Ascending aorta (tissue), 2 donors: ENCODE data around the gene FOXP1. TPM values are rescaled to one million over a fixed set of nuclear protein-coding genes. Genes with fewer than 3 reads are reported as not detected.

Source experiments
- DNase-seq, 2 donors: peaks; one replicate each; pipeline ENCODE4 v3.0.0-alpha.2; 2019; ENCODE audit warnings: low spot score in 2 of 2
- H3K27ac ChIP-seq, 2 donors: fragments of 200-600 bp; sonication (generic); one replicate each; pipeline ENCODE4 v1.5.1; 2016 to 2017; ENCODE audit warnings: mild to moderate bottlenecking in 1 of 2
- H3K27me3 ChIP-seq: fragments of 200-600 bp; sonication (generic); one replicate; pipeline ENCODE4 v1.5.1; 2017
- H3K36me3 ChIP-seq, 2 donors: fragments of 200-600 bp; sonication (generic); one replicate each; pipeline ENCODE4 v1.5.1; 2016
- H3K4me1 ChIP-seq, 2 donors: fragments of 200-600 bp; sonication (generic); one replicate each; pipeline ENCODE4 v1.5.1; 2016 to 2017; ENCODE audit warnings: mild to moderate bottlenecking in 1 of 2
- H3K4me3 ChIP-seq, 2 donors: fragments of 200-600 bp; sonication (generic); one replicate each; pipeline ENCODE4 v1.5.1; 2016 to 2017; ENCODE audit warnings: mild to moderate bottlenecking in 1 of 2
- H3K9me3 ChIP-seq, 2 donors: fragments of 200-600 bp; sonication (generic); one replicate each; pipeline ENCODE4 v1.5.1; 2016
- intact Hi-C: fragments of 100-400 bp; cut with DNase I; formaldehyde crosslinking; loops from one replicate; pipeline ENCODE4 v1.15.1; 2023
- total RNA-seq: library from RNA; depleted of rRNA; stranded (reverse); fragments of >200 nt; gene quantifications from one replicate; pipeline ENCODE4 v1.1.0, GENCODE V29; 2016
- TF ChIP-seq, protein P1 (sequence below), 3 experiments: fragments of 200-600 bp in 2 of 3; fragments of 450-650 bp in 1 of 3; sonication (generic) in 2 of 3; IDR thresholded peaks; one replicate each; pipeline ENCODE4 v1.5.1; 2016 to 2019; ENCODE audit warnings: antibody characterized with exemption in 3 of 3, mild to moderate bottlenecking in 1 of 3, moderate library complexity in 1 of 3

Gene FOXP1
- total RNA-seq, 1 donor from 2014 or later, result 171 TPM

DNA sequence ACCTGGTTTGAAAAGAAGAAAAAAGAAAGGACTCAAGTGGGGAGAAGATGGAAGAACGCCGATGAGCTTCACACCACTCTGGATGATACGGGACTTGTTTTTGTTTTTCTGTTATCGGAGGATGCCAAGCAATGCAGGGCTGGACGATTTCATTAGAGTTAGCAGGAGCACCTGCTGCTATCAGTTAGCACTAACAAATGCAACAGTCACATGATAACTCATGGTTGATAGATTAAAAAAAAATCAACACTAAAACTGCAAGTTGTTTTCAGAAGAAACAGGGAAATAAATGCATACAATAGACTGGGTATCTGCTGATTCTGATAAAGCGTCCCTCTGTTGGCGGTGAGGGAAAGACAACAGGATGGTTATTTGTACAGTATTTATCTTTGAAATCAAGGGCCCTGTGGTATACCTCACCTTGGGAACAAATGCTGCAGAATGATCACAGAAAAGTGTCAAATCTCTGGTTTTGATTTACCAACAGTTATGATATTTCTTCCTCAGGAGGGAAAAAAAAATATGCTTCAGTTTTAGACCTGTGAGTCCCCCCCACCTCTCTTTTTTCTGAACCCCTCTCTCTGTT is 575.1 kb downstream of the FOXP1 start:
- Histone ChIP-seq H3K4me3 (no peak overlapping the region), H3K36me3 (no peaks in the 10 kb centered on the region), H3K27me3 (no peaks in the 10 kb centered on the region), H3K27ac (peak overlapping the region; percentile 60 to 68), H3K4me1 (peaks cover 17 to 40% of the 10 kb centered on the region in 2 donors), H3K9me3 (no peaks in the 10 kb centered on the region)
- no peak for DNase-seq
- intact Hi-C loops, result loop anchor here (10.0 kb wide), 1 partner anchor 296 kb away; no protein-coding TSS in a partner anchor
- TF ChIP-seq, protein P1, sequence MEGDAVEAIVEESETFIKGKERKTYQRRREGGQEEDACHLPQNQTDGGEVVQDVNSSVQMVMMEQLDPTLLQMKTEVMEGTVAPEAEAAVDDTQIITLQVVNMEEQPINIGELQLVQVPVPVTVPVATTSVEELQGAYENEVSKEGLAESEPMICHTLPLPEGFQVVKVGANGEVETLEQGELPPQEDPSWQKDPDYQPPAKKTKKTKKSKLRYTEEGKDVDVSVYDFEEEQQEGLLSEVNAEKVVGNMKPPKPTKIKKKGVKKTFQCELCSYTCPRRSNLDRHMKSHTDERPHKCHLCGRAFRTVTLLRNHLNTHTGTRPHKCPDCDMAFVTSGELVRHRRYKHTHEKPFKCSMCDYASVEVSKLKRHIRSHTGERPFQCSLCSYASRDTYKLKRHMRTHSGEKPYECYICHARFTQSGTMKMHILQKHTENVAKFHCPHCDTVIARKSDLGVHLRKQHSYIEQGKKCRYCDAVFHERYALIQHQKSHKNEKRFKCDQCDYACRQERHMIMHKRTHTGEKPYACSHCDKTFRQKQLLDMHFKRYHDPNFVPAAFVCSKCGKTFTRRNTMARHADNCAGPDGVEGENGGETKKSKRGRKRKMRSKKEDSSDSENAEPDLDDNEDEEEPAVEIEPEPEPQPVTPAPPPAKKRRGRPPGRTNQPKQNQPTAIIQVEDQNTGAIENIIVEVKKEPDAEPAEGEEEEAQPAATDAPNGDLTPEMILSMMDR (IDR thresholded peaks at IDR 0.05), result no peak

DNA sequence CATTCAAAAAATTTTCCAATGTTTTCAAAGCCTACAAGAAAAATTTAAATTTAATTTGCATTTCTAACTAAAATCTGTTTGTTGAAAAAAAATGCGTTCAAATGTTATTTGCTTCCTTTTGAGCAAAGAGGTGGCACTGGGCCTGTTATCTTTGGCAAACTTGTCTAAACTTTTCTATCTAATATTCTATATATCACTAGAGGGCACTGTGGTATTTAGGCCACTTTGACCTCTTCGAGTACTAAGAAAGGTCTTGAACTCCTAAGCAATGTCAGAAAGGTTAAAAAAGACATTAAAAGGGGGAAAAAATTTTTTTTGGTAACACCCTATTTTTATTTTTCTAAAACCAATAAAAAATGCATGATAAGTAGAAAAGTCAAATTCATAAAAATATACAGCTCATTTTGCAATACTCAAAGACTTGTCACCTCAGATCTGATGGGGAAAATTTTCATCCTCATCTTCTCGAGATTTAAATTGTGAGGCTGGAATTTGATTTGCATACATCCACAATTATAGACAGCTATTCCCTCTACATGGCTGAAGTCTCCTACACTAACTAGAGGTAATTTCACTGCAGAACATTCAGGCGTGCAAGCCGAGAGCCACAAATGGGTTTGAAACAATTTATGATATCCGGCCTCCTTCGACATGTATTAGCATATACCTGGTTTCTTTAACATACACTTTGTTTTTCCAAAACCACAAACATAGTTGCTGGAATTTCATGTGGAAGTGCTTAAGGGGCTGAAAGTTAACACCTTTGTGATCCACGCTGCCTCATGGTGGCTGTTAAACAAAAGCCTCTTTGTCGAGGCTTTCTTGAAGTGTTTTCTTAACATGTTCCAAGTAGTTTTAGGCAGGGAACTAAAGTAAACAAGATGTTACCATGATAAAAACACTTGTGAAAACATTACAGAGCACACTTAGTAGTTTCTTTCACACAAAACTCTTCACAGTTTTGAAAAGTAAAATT is 576.4 kb downstream of the FOXP1 start:
- H3K9me3 ChIP-seq, result no peaks in the 10 kb centered on the region
- peaks cover 17 to 43% of the 10 kb centered on the region in 2 donors for H3K4me1 ChIP-seq
- no peak for DNase-seq
- H3K4me3 ChIP-seq, result peak overlapping the region in 1 of 2 donors; percentile 29
- H3K27me3 ChIP-seq, result no peaks in the 10 kb centered on the region
- intact Hi-C loops, result loop anchor here (10.0 kb wide), 1 partner anchor 298 kb away; no protein-coding TSS in a partner anchor
- TF ChIP-seq, protein P1 (IDR thresholded peaks at IDR 0.05), result peak in 2 of 3 experiments; percentile 26 to 35
- peak overlapping the region; percentile 60 to 68 for H3K27ac ChIP-seq
- H3K36me3 ChIP-seq, result no peaks in the 10 kb centered on the region

DNA sequence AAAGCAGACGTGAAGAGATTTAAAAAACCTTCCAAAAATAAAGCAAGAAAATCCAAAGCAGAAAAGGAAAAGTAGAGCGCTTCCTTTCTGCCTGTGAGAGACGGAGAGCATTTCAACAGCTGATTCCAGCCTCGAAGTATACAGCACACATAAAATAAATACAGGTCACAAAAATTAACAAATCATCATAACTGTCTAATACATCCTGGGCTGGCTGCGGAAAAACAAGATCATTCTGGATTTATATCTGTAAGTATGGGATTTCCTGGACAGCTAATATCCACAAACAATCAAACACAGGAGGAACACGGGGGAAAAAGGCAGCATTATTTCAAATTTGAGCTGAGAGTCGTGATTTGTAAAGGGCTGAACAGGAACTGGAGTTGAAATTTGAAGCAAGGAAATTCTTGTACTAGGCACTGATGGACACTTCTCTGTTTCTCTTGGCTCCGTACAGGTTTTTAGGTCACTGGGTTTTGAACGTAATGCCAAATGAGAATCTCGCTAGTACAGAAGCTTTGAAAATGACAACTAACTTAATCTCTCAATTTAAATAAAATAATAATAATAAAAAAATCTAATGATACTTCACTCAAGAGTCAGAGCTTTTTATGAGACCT is 577.7 kb downstream of the FOXP1 start:
- DNase-seq, result no peak
- intact Hi-C loops, result loop anchor here (10.0 kb wide), 1 partner anchor 299 kb away; no protein-coding TSS in a partner anchor
- peaks cover 17 to 43% of the 10 kb centered on the region in 2 donors for H3K4me1 ChIP-seq
- H3K27me3 ChIP-seq, result no peaks in the 10 kb centered on the region
- H3K27ac ChIP-seq, result peak overlapping the region; percentile 66 to 68
- peak overlapping the region in 1 of 2 donors; percentile 14 for H3K4me3 ChIP-seq
- no peaks in the 10 kb centered on the region for H3K36me3 ChIP-seq
- TF ChIP-seq, protein P1 (IDR thresholded peaks at IDR 0.05), result no peak
- H3K9me3 ChIP-seq, result no peaks in the 10 kb centered on the region

DNA sequence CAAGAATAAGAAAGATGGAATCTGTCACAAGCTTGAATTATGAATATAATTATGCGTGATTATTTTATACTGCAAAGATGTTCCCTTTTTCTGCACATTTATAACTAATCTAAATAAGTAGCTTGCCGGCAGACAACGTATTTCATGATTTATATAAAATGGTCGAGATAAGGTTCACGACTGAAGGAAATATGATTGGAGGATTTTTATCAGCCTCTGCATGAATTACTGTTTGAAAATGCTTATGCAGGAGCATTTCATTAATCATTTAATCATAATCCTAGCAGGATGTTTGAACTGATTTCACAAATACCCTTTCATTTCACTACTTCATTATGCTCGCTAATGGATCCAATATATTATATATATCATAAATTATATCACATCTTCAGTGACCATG is 580.0 kb downstream of the FOXP1 start:
- TF ChIP-seq, protein P1 (IDR thresholded peaks at IDR 0.05), result no peak

DNA sequence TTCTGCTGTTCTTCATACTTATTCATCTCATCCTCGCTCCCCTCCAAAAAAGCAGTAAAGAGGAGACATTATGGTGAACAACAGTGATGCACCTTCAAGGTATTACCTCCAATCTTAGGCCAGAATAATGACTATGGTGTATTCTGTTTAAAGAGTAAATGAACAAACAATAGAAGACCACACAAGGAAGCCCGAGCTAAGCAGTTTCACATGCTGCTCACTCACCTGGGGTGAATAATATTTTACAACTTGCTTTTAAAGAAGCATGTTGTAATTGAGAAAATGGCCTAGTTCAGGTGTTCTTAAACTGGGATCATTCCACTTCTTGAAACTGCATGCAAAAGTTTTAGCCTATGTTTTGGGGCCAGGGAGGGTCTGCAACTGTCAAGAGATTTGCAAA is 581.2 kb downstream of the FOXP1 start:
- no peak for DNase-seq
- Histone ChIP-seq H3K9me3 (no peaks in the 10 kb centered on the region), H3K27me3 (no peaks in the 10 kb centered on the region), H3K4me1 (peaks cover 8 to 40% of the 10 kb centered on the region in 2 donors), H3K27ac (peak overlapping the region in 1 of 2 donors; percentile 9), H3K36me3 (peaks cover 0 to 20% of the 10 kb centered on the region in 2 donors), H3K4me3 (no peak overlapping the region)
- intact Hi-C loops, result loop anchor here (10.0 kb wide), 1 partner anchor 303 kb away; no protein-coding TSS in a partner anchor
- TF ChIP-seq, protein P1 (IDR thresholded peaks at IDR 0.05), result no peak

More for the DNA sequence above, 580.0 kb downstream of the FOXP1 start:
- peaks cover 11 to 52% of the 10 kb centered on the region in 2 donors for H3K4me1 ChIP-seq
- DNase-seq, result no peak
- no peak overlapping the region for H3K27ac ChIP-seq
- no peak overlapping the region for H3K4me3 ChIP-seq
- H3K27me3 ChIP-seq, result no peaks in the 10 kb centered on the region
- intact Hi-C loops, result loop anchor here (10.0 kb wide), 1 partner anchor 301 kb away; no protein-coding TSS in a partner anchor
- H3K9me3 ChIP-seq, result no peaks in the 10 kb centered on the region
- H3K36me3 ChIP-seq, result peaks cover 0 to 7% of the 10 kb centered on the region in 2 donors
